Measurements from ENCODE around the gene HTRA1. TPM values are rescaled to one million over a fixed set of nuclear protein-coding genes. Genes with fewer than 3 reads are reported as not detected.

The HTRA1 gene
- total and polyA plus RNA-seq, 10 of the 15 experiments (the other 5 are each of a cell fraction or from before 2014, with no cell fraction given) = 0.13 TPM; not detected in 9

GRCh38 chr10:122419876-122420623 is 41.3 kb upstream of the HTRA1 start:
- CTCF ChIA-PET = interaction anchor here (0.8 to 2.6 kb wide), 4 partner anchors 12 to 19 kb away, joined by 3 to 12 read pairs (median 4); no protein-coding TSS in a partner anchor
- RAD21 ChIA-PET (ENCODE audit: unreplicated experiment) = interaction anchor here (1.5 kb wide), 1 partner anchor 77 kb away, joined by 4 read pairs; no protein-coding TSS in a partner anchor
- no peak overlapping the region for H3K4me3 ChIP-seq
- no peak overlapping the region for H3K27ac ChIP-seq (ENCODE audit: control insufficient read depth, insufficient read depth)
- WGBS (ENCODE audit: insufficient coverage, insufficient replicate concordance, low lambda C conversion rate, missing lambda C conversion rate) = 36% methylated on average over 3 of the region's 3 CpGs
- H3K79me2 ChIP-seq (ENCODE audit: control insufficient read depth, insufficient read depth, low read length) = no peaks in the 10 kb centered on the region
- no peak for FAIRE-seq
- SMC1A ChIA-PET (ENCODE audit: uncharacterized antibody, unreplicated experiment) = interaction anchor here (1.0 kb wide), 1 partner anchor 12 kb away, joined by 4 read pairs; no protein-coding TSS in a partner anchor
- no peaks in the 10 kb centered on the region for H3K9me3 ChIP-seq (replicated peaks; ENCODE audit: control insufficient read depth, insufficient read depth, low read length)
- H3K4me1 ChIP-seq (ENCODE audit: control insufficient read depth, insufficient read depth, low read length) = no peaks in the 10 kb centered on the region
- no peak for DNase-seq (ENCODE audit: low read depth, low spot score)
- no peak overlapping the region for H3K9ac ChIP-seq (ENCODE audit: control insufficient read depth, insufficient read depth, low read length)
- H2AFZ ChIP-seq (ENCODE audit: control insufficient read depth, low read depth, low read length) = no peak overlapping the region
- no peaks in the 10 kb centered on the region for H4K20me1 ChIP-seq (ENCODE audit: control insufficient read depth, insufficient read depth)
- in situ Hi-C loops (cut with MboI) (no loop called here), intact Hi-C loops (cut with micrococcal nuclease; ENCODE audit: unreplicated experiment) (no loop called here)
- H3K36me3 ChIP-seq (ENCODE audit: control insufficient read depth in 2 of 2, insufficient read depth in 2 of 2, low read length in 1 of 2) = no peaks in the 10 kb centered on the region
- ATAC-seq = no peak
- no peaks in the 10 kb centered on the region for H3K27me3 ChIP-seq (replicated peaks in 1 of 2; ENCODE audit: control insufficient read depth in 2 of 2, insufficient read depth in 2 of 2, low read length in 1 of 2)
- BruUV-seq (replicated peaks) = no TSS peak
- POLR2A ChIA-PET = no interaction called here
- no peak for TF ChIP-seq IKZF1 (conservative IDR thresholded peaks at IDR 0.05)
- TF ChIP-seq MTA2 (IDR thresholded peaks at IDR 0.05; ENCODE audit: low read depth) = no peak
- no peak for TF ChIP-seq MEF2B (IDR thresholded peaks at IDR 0.05; ENCODE audit: partially characterized antibody, poor library complexity, severe bottlenecking)
- no peak for TF ChIP-seq TBL1XR1 (IDR thresholded peaks at IDR 0.05; ENCODE audit: low read depth, low read length)
- no peak for TF ChIP-seq EED (IDR thresholded peaks at IDR 0.05; ENCODE audit: low read depth)
- H3K4me2 ChIP-seq (ENCODE audit: control insufficient read depth, insufficient read depth) = no peak overlapping the region

GRCh38 chr10:122420624-122421007 is 40.7 kb upstream of the HTRA1 start:
- Histone ChIP-seq H2AFZ (ENCODE audit: control insufficient read depth, low read depth, low read length) (no peak overlapping the region), H3K9ac (ENCODE audit: control insufficient read depth, insufficient read depth, low read length) (no peak overlapping the region), H3K4me3 (no peak overlapping the region), H3K27me3 (replicated peaks in 1 of 2; ENCODE audit: control insufficient read depth in 2 of 2, insufficient read depth in 2 of 2, low read length in 1 of 2) (no peaks in the 10 kb centered on the region), H3K79me2 (ENCODE audit: control insufficient read depth, insufficient read depth, low read length) (no peaks in the 10 kb centered on the region), H3K27ac (ENCODE audit: control insufficient read depth, insufficient read depth) (no peak overlapping the region), H3K4me2 (ENCODE audit: control insufficient read depth, insufficient read depth) (no peak overlapping the region), H3K36me3 (ENCODE audit: control insufficient read depth in 2 of 2, insufficient read depth in 2 of 2, low read length in 1 of 2) (no peaks in the 10 kb centered on the region), H4K20me1 (ENCODE audit: control insufficient read depth, insufficient read depth) (no peaks in the 10 kb centered on the region), H3K9me3 (replicated peaks; ENCODE audit: control insufficient read depth, insufficient read depth, low read length) (no peaks in the 10 kb centered on the region), H3K4me1 (ENCODE audit: control insufficient read depth, insufficient read depth, low read length) (no peaks in the 10 kb centered on the region)
- no peak for FAIRE-seq
- in situ Hi-C loops (cut with MboI) (no loop called here), intact Hi-C loops (cut with micrococcal nuclease; ENCODE audit: unreplicated experiment) (no loop called here)
- WGBS (ENCODE audit: insufficient coverage, insufficient replicate concordance, low lambda C conversion rate, missing lambda C conversion rate) = 63% methylated on average over 3 of the region's 3 CpGs
- ChIA-PET RAD21 (ENCODE audit: unreplicated experiment) (no interaction called here), POLR2A (no interaction called here), CTCF (interaction anchor here (2.6 kb wide), 1 partner anchor 14 kb away, joined by 12 read pairs; no protein-coding TSS in a partner anchor), SMC1A (ENCODE audit: uncharacterized antibody, unreplicated experiment) (no interaction called here)
- no TSS peak for BruUV-seq (replicated peaks)
- DNase-seq (ENCODE audit: low read depth, low spot score) = no peak
- no peak for TF ChIP-seq ZBTB33 (IDR thresholded peaks at IDR 0.05)
- no peak for TF ChIP-seq MYC (IDR thresholded peaks at IDR 0.05; ENCODE audit: insufficient read depth, insufficient read length, insufficient replicate concordance, low read length, severe bottlenecking)
- ATAC-seq = no peak

Data from GM12878 (cell line).